Common myeloid progenitor, CD34-positive (primary cell): ENCODE measurements around the gene SPDYA.
A peak's percentile ranks its signal among the peaks of the same experiment; 100 is the strongest.

Experiments used
- CTCF ChIA-PET: fragments of 350-600 bp; sonication (Branson Sonifier 250); formaldehyde crosslinking; loops from one replicate; lab custom pipeline; 2021; ENCODE audit warnings: antibody characterized with exemption; lab: Charles Lee
- POLR2A ChIA-PET: fragments of 350-600 bp; sonication (Branson Sonifier 250); formaldehyde crosslinking; loops from one replicate; lab custom pipeline; 2021; ENCODE audit warnings: antibody characterized with exemption; lab: Charles Lee
- DNase-seq, 3 donors: peaks; one replicate each; pipeline versions ENCODE4 v3.0.0 to v3.0.0-alpha.2; 2013
- H3K27ac ChIP-seq, 2 experiments: 1 replicate in 1 of 2; 2 replicates in 1 of 2; pipeline ENCODE4 v1.7.0; 2013; ENCODE audit warnings: inconsistent platforms in 2 of 2, low read length in 2 of 2, mild to moderate bottlenecking in 2 of 2, low read depth in 1 of 2, moderate library complexity in 1 of 2; ENCODE audit not compliant: severe bottlenecking in 2 of 2, insufficient read depth in 1 of 2, poor library complexity in 1 of 2
- H3K27me3 ChIP-seq, 5 experiments: replicated peaks in 2 of 5; 1 replicate in 3 of 5; 2 replicates in 2 of 5; pipeline versions ENCODE4 v1.6.1 to v1.7.0; 2013; ENCODE audit warnings: low read length in 4 of 5, mild to moderate bottlenecking in 2 of 5, moderate library complexity in 2 of 5, inconsistent platforms in 1 of 5; ENCODE audit not compliant: insufficient read depth in 5 of 5, control insufficient read depth in 4 of 5
- H3K36me3 ChIP-seq, 4 experiments: 1 replicate in 2 of 4; 2 replicates in 2 of 4; pipeline versions ENCODE4 v1.6.1 to v1.7.0; 2013; ENCODE audit warnings: low read length in 3 of 4, control low read depth in 1 of 4, mild to moderate bottlenecking in 1 of 4; ENCODE audit not compliant: control insufficient read depth in 4 of 4, insufficient read depth in 4 of 4
- H3K4me1 ChIP-seq, 4 experiments: 1 replicate in 3 of 4; 2 replicates in 1 of 4; pipeline versions ENCODE4 v1.6.1 to v1.7.1; 2013; ENCODE audit warnings: low read length in 3 of 4, mild to moderate bottlenecking in 3 of 4, control low read depth in 1 of 4, inconsistent platforms in 1 of 4, moderate library complexity in 1 of 4; ENCODE audit not compliant: control insufficient read depth in 4 of 4, insufficient read depth in 4 of 4; ENCODE audit errors: control extremely low read depth in 1 of 4
- H3K4me3 ChIP-seq, 7 experiments: 1 replicate in 4 of 7; 2 replicates in 3 of 7; pipeline versions ENCODE4 v1.5.1 to v1.7.0; 2013; ENCODE audit warnings: mild to moderate bottlenecking in 7 of 7, low read length in 6 of 7, moderate library complexity in 6 of 7, inconsistent platforms in 2 of 7, low read depth in 2 of 7, control low read depth in 1 of 7; ENCODE audit not compliant: insufficient read depth in 4 of 7, control insufficient read depth in 1 of 7; ENCODE audit errors: extremely low read depth in 1 of 7
- H3K9me3 ChIP-seq, 5 experiments: 1 replicate in 4 of 5; 2 replicates in 1 of 5; pipeline versions ENCODE4 v1.6.1 to v1.7.1; 2013; ENCODE audit warnings: low read length in 4 of 5, mild to moderate bottlenecking in 2 of 5, inconsistent platforms in 1 of 5, low read depth in 1 of 5, moderate library complexity in 1 of 5; ENCODE audit not compliant: control insufficient read depth in 4 of 5, insufficient read depth in 2 of 5; ENCODE audit errors: control extremely low read depth in 1 of 5
- WGBS: methylation state at CpG from one replicate; pipeline ENCODE4 v1.1.5; 2013; ENCODE audit not compliant: insufficient coverage; 5-methylcytosine and 5-hydroxymethylcytosine counted together

SPDYA gene

DNA sequence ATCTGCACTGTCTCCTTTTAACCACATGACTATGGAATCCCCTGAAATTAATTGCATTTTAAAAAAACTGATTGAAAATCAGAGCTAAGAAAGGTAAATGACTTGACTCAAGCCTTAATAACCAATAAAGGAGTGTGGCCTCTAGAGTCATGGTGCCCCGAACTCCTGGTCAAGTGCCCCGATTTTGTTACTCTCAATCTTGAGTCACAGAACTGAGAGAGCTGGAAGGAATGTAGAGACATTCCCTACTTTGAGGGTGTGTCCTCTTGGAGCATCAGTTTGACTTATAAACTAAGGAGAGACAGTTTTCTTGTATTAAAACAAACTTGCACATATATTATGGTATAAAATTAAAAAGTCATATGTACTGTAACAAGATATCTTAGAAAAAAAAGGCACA is 86.3 kb downstream of the SPDYA start:
- Histone ChIP-seq H3K36me3 (peaks cover 0 to 7% (median 2%) of the 10 kb centered on the region in 4 experiments), H3K27me3 (peaks cover 0 to under 1% (median 0%) of the 10 kb centered on the region in 5 experiments), H3K4me1 (peaks cover 13 to 38% (median 21%) of the 10 kb centered on the region in 4 experiments), H3K4me3 (peak overlapping the region in 1 of 7 experiments; percentile 81), H3K9me3 (no peaks in the 10 kb centered on the region), H3K27ac (no peak overlapping the region)
- no peak for DNase-seq
- ChIA-PET CTCF (interaction anchor here (1.0 to 1.4 kb wide), 3 partner anchors 16 to 27 kb away, joined by 3 to 4 read pairs (median 3); partner anchors contain the start of gene TRMT61B), POLR2A (no interaction called here)
- WGBS = 90% methylated on average over 2 of the region's 2 CpGs

DNA sequence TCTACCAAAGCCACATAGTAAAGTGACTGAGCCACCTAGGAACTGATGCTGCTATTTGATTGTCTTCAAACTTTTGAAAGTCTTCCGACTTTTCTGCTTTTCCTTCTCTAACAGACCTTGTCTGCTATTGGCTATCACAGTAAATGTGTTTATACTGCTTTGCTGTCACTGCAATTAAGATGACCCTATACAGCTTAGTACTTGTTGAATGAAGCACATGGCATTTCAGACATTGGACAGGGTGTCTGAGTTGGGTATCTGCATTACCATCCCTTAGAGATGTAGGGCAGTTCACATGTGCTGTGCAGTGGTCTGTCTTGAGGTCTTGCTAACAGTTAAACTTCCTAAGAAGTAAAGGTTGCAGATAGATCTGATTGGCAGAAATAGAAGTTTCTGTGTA is 87.4 kb downstream of the SPDYA start:
- no CpG with 5 or more reads among the region's 1 CpG for WGBS
- peaks cover 5 to 15% (median 10%) of the 10 kb centered on the region in 4 experiments for H3K36me3 ChIP-seq
- H3K9me3 ChIP-seq = no peaks in the 10 kb centered on the region
- H3K27me3 ChIP-seq = no peaks in the 10 kb centered on the region
- no peak overlapping the region for H3K27ac ChIP-seq
- no peak for DNase-seq
- ChIA-PET CTCF (no interaction called here), POLR2A (interaction anchor here (0.5 kb wide), 1 partner anchor 62 kb away, joined by 3 read pairs; no protein-coding TSS in a partner anchor)
- H3K4me1 ChIP-seq = peaks cover 13 to 38% (median 21%) of the 10 kb centered on the region in 4 experiments
- H3K4me3 ChIP-seq = peak overlapping the region in 1 of 7 experiments; percentile 12
